HepG2 (cell line): ENCODE results near the gene CD99L2. TPM values are rescaled to one million over a fixed set of nuclear protein-coding genes. Genes with fewer than 3 reads are reported as not detected.

Experiments
- ATAC-seq: fragments of 200-7000 bp; cut with Tn5 transposase; 3 replicates; pipeline ENCODE4 v1.9.1; 2020; ENCODE audit warnings: mild to moderate bottlenecking, moderate library complexity
- BruUV-seq: library from RNA; stranded (reverse); fragments of 400-500 nt; replicated peaks from 2 replicates; lab custom pipeline; 2021; lab: Mats Ljungman, UMichigan
- CTCF ChIA-PET: fragments of 300-600 bp; formaldehyde crosslinking; extraction: SDS; loops from one replicate; lab custom pipeline; 2021; ENCODE audit warnings: low total read pairs, inconsistent platforms, low intra/inter-chr PET ratio; lab: Yijun Ruan, JAX
- POLR2A ChIA-PET: fragments of 350-600 bp; sonication (Branson Sonifier 250); formaldehyde crosslinking; loops from one replicate; lab custom pipeline; 2020; ENCODE audit warnings: antibody characterized with exemption, inconsistent platforms; lab: Yijun Ruan, JAX
- DNase-seq: peaks from one replicate; pipeline ENCODE4 v3.0.0-alpha.2; 2015; ENCODE audit warnings: low spot score
- FAIRE-seq: peaks from 3 replicates; lab custom pipeline; 2011; peaks lifted over from hg19 to GRCh38; lab: Jason Lieb, UNC
- H2AFZ ChIP-seq: one replicate; pipeline ENCODE4 v1.6.1; 2011; ENCODE audit warnings: low read length, inconsistent platforms
- H3K27ac ChIP-seq: fragments of 300-600 bp; 3 replicates; pipeline ENCODE4 v1.8.0; 2011; ENCODE audit warnings: mixed run types, mild to moderate bottlenecking, mixed read lengths, low read length, inconsistent platforms; ENCODE audit not compliant: insufficient read depth; ENCODE audit errors: extremely low read length
- H3K27me3 ChIP-seq, 2 experiments: fragments of 200-600 bp in 1 of 2; 2 replicates in 1 of 2; 3 replicates in 1 of 2; pipeline versions ENCODE4 v1.6.0 to v1.8.0; 2011; ENCODE audit warnings: low read length in 2 of 2, mild to moderate bottlenecking in 2 of 2, moderate library complexity in 2 of 2, inconsistent platforms in 1 of 2; ENCODE audit not compliant: insufficient read depth in 2 of 2, control insufficient read depth in 1 of 2
- H3K36me3 ChIP-seq, 2 experiments: fragments of 200-600 bp in 1 of 2; replicated peaks in 1 of 2; 2 replicates in 1 of 2; 3 replicates in 1 of 2; pipeline versions ENCODE4 v1.5.1 to v1.8.0; 2011; ENCODE audit warnings: low read length in 2 of 2, inconsistent platforms in 1 of 2; ENCODE audit not compliant: insufficient read depth in 2 of 2, control insufficient read depth in 1 of 2
- H3K4me1 ChIP-seq: 2 replicates; pipeline ENCODE4 v1.5.1; 2012; ENCODE audit warnings: low read length, inconsistent platforms; ENCODE audit not compliant: insufficient read depth
- H3K4me2 ChIP-seq: 2 replicates; pipeline ENCODE4 v1.6.0; 2011; ENCODE audit warnings: low read depth, low read length, inconsistent platforms
- H3K4me3 ChIP-seq, 3 experiments: fragments of 200-600 bp in 1 of 3; sonication (generic), shearing (Covaris generic) in 1 of 3; replicated peaks in 1 of 3; 2 replicates each; pipeline ENCODE4 v1.5.1; 2011 to 2016; ENCODE audit warnings: low read length in 3 of 3, inconsistent platforms in 2 of 3, low read depth in 2 of 3, mild to moderate bottlenecking in 2 of 3, control low read depth in 1 of 3, mixed read lengths in 1 of 3; ENCODE audit not compliant: insufficient read depth in 1 of 3
- H3K79me2 ChIP-seq: one replicate; pipeline ENCODE4 v1.6.1; 2011; ENCODE audit warnings: low read length, inconsistent platforms; ENCODE audit not compliant: insufficient read depth
- H3K9ac ChIP-seq: 2 replicates; pipeline ENCODE4 v1.6.0; 2011; ENCODE audit warnings: mild to moderate bottlenecking, low read depth, low read length, inconsistent platforms; ENCODE audit not compliant: insufficient read depth
- H3K9me3 ChIP-seq: 2 replicates; pipeline ENCODE4 v1.5.1; 2012; ENCODE audit warnings: mild to moderate bottlenecking, low read length
- H4K20me1 ChIP-seq: 2 replicates; pipeline ENCODE4 v1.6.0; 2011; ENCODE audit warnings: inconsistent platforms, mild to moderate bottlenecking, low read length, moderate library complexity; ENCODE audit not compliant: insufficient read depth
- FOXP1 ChIP-seq, 2 experiments: fragments of 450-650 bp in 1 of 2; IDR thresholded peaks; 2 replicates each; pipeline ENCODE4 v1.6.1; 2017 to 2018; ENCODE audit warnings: antibody characterized with exemption in 1 of 2
- RBM39 ChIP-seq: fragments of 200-400 bp; formaldehyde crosslinking; IDR thresholded peaks from one replicate; pipeline ENCODE4 v1.6.1; 2018; ENCODE audit warnings: antibody characterized with exemption, mild to moderate bottlenecking, low read depth, low read length; ENCODE audit not compliant: poor library complexity, severe bottlenecking
- ZNF747 ChIP-seq: sonication (generic); formaldehyde crosslinking; IDR thresholded peaks from 2 replicates; pipeline ENCODE4 v1.8.1; 2023; ENCODE audit warnings: missing genetic modification reagents, mild to moderate bottlenecking, borderline replicate concordance
- WGBS: methylation state at CpG from one replicate; pipeline ENCODE4 v1.1.6; 2017; ENCODE audit warnings: low lambda C conversion rate; 5-methylcytosine and 5-hydroxymethylcytosine counted together
- in situ Hi-C: cut with HindIII; loops from 2 replicates; pipeline ENCODE4 v1.10.0; 2017; ENCODE audit warnings: low pct_unique_long_range_greater_than_20kb; ENCODE audit not compliant: extremely low pct_ligation_motif_present
- intact Hi-C: fragments of 100-400 bp; cut with micrococcal nuclease; formaldehyde crosslinking; loops from one replicate; pipeline ENCODE4 v1.10.0; 2022; ENCODE audit not compliant: unreplicated experiment
- polyA plus RNA-seq, 8 experiments: library from polyadenylated mRNA; depleted of rRNA in 3 of 8; stranded (reverse) in 7 of 8; unstranded in 1 of 8; fragments of >200 nt; fragmentation: Illumina TruSeq in 4 of 8; extraction: Trizol in 4 of 8; gene quantifications; 2 replicates each; pipeline versions ENCODE4 v1.2.1 to v1.2.3, GENCODE V29; 2011 to 2016; ENCODE audit warnings: low read depth in 4 of 8, missing spikeins in 1 of 8, mixed read lengths in 1 of 8; ENCODE audit not compliant: insufficient read depth in 1 of 8
- total RNA-seq, 5 experiments: library from RNA; depleted of rRNA; stranded (reverse); fragments of >200 nt; fragmentation: Illumina TruSeq; extraction: Trizol; gene quantifications; 2 replicates each; pipeline ENCODE4 v1.2.3, GENCODE V29; 2016; ENCODE audit warnings: low read depth in 1 of 5
- TF ChIP-seq, protein P1 (sequence below): sonication (generic); formaldehyde crosslinking; IDR thresholded peaks from 2 replicates; pipeline ENCODE4 v1.4.0; 2020; ENCODE audit warnings: mild to moderate bottlenecking, missing genetic modification reagents
- TF ChIP-seq, protein P2 (sequence below): IDR thresholded peaks from 2 replicates; pipeline ENCODE4 v1.6.1; 2016; ENCODE audit warnings: low read depth

CD99L2 gene
- total and polyA plus RNA-seq, 2 of the 13 experiments (the other 11 are each of a cell fraction or from before 2014, with no cell fraction given) = 6.9 to 7.6 TPM

DNA sequence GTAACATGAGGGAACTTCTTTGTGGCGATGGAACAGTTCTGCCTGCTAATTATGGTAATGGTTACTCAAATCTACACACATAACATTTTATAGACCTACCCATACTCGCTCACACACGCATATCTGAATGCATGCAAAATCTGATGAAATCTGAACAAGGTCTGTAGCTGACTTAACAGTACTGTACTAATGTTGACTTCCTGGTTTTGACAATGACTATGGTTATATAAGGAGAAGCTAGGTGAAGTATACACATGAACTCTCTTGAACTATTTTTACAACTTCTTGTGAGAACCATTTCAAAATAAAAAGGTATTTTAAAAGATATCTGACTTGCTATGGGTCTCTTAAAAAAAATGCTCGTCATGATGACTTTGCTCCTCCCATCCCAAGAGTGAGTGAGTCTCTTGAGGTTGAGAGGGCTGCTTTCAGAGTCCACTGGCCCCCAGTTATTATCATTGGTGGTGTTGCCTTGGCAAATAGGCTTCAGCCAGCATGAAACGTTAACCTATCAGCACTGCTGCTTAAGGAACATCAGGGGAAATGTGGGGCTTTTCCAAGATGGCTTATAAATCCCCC is 105.4 kb downstream of the CD99L2 start:
- no peaks in the 10 kb centered on the region for H3K9me3 ChIP-seq
- TF ChIP-seq FOXP1 (IDR thresholded peaks at IDR 0.05) (no peak), FOXP1 (CRISPR knock-in tag; IDR thresholded peaks at IDR 0.05) (no peak)
- TF ChIP-seq, protein P1, sequence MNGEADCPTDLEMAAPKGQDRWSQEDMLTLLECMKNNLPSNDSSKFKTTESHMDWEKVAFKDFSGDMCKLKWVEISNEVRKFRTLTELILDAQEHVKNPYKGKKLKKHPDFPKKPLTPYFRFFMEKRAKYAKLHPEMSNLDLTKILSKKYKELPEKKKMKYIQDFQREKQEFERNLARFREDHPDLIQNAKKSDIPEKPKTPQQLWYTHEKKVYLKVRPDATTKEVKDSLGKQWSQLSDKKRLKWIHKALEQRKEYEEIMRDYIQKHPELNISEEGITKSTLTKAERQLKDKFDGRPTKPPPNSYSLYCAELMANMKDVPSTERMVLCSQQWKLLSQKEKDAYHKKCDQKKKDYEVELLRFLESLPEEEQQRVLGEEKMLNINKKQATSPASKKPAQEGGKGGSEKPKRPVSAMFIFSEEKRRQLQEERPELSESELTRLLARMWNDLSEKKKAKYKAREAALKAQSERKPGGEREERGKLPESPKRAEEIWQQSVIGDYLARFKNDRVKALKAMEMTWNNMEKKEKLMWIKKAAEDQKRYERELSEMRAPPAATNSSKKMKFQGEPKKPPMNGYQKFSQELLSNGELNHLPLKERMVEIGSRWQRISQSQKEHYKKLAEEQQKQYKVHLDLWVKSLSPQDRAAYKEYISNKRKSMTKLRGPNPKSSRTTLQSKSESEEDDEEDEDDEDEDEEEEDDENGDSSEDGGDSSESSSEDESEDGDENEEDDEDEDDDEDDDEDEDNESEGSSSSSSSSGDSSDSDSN (CRISPR knock-in tag) = no peak
- TF ChIP-seq, protein P2, sequence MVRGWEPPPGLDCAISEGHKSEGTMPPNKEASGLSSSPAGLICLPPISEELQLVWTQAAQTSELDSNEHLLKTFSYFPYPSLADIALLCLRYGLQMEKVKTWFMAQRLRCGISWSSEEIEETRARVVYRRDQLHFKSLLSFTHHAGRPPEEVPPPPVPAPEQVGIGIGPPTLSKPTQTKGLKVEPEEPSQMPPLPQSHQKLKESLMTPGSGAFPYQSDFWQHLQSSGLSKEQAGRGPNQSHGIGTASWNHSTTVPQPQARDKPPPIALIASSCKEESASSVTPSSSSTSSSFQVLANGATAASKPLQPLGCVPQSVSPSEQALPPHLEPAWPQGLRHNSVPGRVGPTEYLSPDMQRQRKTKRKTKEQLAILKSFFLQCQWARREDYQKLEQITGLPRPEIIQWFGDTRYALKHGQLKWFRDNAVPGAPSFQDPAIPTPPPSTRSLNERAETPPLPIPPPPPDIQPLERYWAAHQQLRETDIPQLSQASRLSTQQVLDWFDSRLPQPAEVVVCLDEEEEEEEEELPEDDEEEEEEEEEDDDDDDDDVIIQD (CRISPR knock-in tag) = no peak
- TF ChIP-seq, all 625 proteins: peak for 0
- H3K27me3 ChIP-seq = no peaks in the 10 kb centered on the region
- H4K20me1 ChIP-seq = no peaks in the 10 kb centered on the region
- FAIRE-seq (no peak), ATAC-seq (no peak), DNase-seq (no peak)
- H3K79me2 ChIP-seq = no peaks in the 10 kb centered on the region
- ChIA-PET CTCF (no interaction called here), POLR2A (no interaction called here)
- H3K4me3 ChIP-seq = no peak overlapping the region
- WGBS = 92% methylated on average over 4 of the region's 5 CpGs
- H3K27ac ChIP-seq = no peak overlapping the region
- H3K4me1 ChIP-seq = no peaks in the 10 kb centered on the region
- H3K36me3 ChIP-seq = no peaks in the 10 kb centered on the region
- in situ Hi-C loops = no loop called here
- no peak overlapping the region for H2AFZ ChIP-seq
- intact Hi-C loops = no loop called here
- no TSS peak for BruUV-seq
- H3K4me2 ChIP-seq = no peak overlapping the region
- H3K9ac ChIP-seq = no peak overlapping the region

DNA sequence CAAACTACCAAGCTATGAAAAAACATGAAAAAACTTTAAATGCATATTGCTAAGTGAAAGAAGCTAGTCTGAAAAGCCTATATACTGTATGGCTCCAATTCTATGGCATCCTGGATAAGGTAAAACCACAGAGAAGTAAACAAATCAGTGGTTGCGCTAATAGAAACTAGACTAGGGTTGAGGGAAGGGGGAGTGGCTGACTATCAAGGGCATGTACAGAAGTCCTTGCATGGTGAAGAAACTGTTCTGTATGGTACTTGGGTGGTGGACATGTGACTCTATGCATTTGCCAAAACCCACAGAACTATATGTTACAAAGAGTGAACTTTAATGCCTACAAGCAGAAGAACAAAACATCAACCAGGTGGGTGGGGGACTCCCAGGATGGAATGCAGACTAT is 108.4 kb downstream of the CD99L2 start:
- H3K4me1 ChIP-seq = no peaks in the 10 kb centered on the region
- intact Hi-C loops = no loop called here
- BruUV-seq = no TSS peak
- no peak overlapping the region for H3K4me3 ChIP-seq
- no peak for ATAC-seq
- no peak for TF ChIP-seq RBM39
- TF ChIP-seq ZNF747 (CRISPR knock-in tag) = no peak
- TF ChIP-seq, all 625 proteins: peak for 0
- 94% methylated on average over 1 of the region's 1 CpG for whole genome bisulfite sequencing
- Histone ChIP-seq H3K9ac (no peak overlapping the region), H3K9me3 (no peaks in the 10 kb centered on the region), H3K36me3 (no peaks in the 10 kb centered on the region), H3K4me2 (no peak overlapping the region), H3K27ac (no peak overlapping the region), H3K27me3 (no peaks in the 10 kb centered on the region), H2AFZ (no peak overlapping the region), H4K20me1 (no peaks in the 10 kb centered on the region), H3K79me2 (no peaks in the 10 kb centered on the region)
- POLR2A ChIA-PET = no interaction called here
- DNase-seq (no peak), FAIRE-seq (no peak)
- in situ Hi-C loops = no loop called here
- CTCF ChIA-PET = no interaction called here
